ENCODE results near the gene STK10. TPM values are rescaled to one million over a fixed set of nuclear protein-coding genes. Genes with fewer than 3 reads are reported as not detected.
"Not testable (repeated sequence)": the region's sequence is repeated elsewhere in the genome, so short reads cannot be mapped to it uniquely, and the experiment has no call there.

STK10 gene
- polyA plus RNA-seq (ENCODE audit: insufficient read length in 4 of 4), result 10 to 100 TPM; 13.6 to 18.5 (median 16.3) TPM

DNA sequence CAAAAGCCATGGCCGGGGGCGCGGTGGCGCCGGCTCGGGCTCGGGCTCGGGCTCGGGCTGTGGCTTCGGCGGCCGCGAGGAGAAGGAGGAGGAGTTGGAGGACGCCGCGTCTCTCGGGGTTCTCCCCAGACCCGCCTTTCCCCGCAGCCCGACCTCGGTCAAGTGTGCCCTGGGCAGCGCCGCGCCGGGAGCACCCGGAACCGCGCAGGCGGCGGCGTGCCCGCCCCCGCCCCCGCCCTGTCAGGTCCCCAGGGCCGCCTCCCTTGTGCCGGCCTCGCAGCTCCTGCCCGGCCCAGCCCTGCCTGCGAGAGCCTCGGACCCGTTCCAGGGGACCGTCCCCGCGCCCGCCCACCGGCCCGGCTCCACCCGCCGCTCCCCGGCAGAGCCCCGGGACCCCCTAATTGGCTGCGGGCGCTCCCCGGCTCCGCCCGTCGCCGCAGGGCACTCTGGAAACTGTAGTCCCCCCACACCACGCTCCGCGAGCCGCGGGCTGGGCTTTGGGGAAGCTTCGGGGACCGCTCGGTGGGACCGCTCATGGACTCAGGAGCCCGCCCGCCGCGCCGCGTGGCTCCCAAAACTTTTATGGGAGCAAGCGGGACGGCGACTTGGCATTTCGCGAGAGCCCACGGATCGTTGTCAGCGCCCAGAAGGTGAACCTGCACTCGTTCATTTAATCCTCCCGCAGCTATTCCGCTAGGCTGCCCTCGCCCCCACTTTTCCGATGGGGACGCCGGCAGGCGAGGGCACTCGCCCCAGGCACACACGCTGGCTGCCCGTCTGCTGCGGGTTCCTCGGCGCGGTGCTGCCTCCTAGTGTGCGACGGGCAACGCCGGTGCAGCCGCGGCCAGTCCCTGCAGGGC, at the start of gene STK10:
Gene STK10 (minus strand): TSS at position 192 of the 860 bp plus-strand sequence. CDS start 182 bp downstream, at position 10.
- peak; percentile 70 to 77 (median 74) for DNase-seq (ENCODE audit: low read depth in 4 of 4, low spot score in 3 of 4)

DNA sequence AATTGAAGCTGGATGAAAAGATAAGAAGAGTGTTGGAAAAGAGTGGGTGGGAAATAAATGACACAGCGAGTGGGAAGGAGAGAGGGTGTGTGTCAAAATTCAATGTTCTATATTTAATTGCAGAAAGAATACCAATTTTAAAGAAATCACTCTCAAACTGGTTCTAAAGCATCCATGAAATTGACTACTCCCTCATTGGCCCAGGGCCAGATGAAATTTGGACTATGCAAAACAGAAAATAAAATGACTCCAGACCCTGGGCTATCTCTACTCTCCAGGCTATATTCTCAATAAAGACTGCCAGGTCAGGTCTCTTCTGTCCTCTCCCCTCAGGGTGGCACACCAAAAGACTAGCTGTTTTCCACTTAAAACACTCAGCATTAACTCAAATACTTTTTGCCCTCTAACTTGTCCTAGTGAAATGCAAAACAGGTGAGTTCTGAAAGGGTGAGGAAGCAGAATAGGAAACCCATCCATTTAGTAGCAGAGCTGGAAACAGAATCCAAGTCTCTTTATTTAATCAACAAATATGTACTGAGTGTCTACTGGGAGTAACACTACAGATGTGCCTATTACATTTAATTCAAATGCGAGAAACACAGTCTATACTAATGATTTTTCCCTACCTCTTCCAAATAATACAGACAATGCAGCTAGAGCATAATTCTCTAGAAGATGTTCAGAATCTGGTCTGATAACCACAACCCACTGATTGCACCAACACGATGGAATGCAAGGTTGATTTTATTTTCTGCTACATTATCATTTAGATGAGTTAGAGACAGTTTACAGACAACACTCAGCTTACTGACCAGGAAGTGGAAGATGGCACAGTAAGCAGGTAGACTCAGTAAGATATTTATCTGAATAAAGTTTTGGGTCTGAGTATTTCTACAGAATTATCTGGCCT, 48.1 kb upstream of the STK10 start:
- DNase-seq (ENCODE audit: low read depth in 4 of 4, low spot score in 3 of 4), result no peak

DNA sequence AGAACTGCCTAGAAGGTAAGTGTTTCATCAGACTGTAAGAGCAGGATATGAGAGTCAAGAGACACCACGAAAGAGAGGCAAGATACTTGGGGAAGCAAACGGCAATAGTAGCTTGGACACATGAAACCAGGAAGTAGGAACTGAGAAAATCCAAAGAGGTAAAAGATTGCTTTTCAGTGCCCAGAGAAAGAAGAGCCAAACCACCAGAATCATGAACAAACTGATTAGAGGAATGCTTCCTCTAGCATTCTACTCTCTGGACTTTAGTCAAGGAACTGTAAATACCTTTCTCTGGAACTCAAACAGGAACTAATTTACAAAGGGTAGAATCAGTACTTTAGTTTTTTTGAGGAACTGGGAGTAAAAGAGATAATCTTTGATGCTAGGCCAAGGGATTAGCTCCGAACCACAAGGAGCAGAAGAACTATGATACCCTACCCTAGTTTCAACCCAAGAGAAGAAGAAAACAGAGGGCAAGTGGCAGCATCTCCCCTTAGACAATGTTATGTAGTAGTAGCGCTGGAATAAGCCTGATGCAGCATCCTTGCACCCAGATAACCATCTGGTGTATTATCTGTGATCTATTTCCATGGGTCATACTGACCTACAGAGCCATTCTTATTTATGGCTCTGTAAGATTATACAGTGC, 47.2 kb upstream of the STK10 start:
- no peak for DNase-seq (ENCODE audit: low read depth in 4 of 4, low spot score in 3 of 4)

DNA sequence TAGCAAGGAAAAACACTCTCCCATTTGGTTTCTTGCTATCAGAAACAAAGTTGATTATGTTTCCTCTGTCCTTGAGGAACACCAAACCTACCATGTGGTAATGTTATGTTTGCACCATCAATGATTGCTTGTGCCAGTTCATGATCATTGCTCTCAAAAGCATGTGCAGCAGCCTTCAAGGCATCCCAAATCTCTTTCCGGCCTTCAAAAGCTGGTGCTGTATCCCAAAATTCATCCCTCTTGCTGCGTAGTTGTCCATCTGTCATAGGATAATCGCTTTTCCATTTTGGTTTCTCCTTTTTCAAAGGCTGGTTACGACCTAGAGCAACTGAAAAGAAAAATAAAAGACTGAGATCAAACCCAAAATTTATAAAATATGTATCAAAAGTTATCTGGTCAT, 46.0 kb upstream of the STK10 start:
- DNase-seq (ENCODE audit: low read depth in 4 of 4, low spot score in 3 of 4), result no peak

DNA sequence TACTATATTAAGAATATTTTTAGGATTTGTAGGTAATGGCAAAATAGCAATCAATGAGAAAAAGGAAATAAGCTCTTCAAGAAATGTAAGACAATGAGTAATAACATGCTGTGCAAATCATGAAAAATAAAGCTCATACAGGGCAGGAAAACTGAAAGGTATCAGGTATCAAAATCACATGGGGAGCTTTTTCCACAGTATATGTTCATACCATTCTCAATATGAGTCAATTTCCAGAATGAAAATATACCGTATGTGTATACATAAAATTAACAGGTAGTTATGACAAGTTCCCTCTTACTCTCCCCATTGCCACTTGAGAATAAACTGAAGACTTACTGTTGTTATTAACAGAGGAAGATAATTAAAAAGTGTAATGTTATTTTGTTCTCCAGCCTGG, 41.9 kb upstream of the STK10 start:
- no peak for DNase-seq (ENCODE audit: low read depth in 4 of 4, low spot score in 3 of 4)

DNA sequence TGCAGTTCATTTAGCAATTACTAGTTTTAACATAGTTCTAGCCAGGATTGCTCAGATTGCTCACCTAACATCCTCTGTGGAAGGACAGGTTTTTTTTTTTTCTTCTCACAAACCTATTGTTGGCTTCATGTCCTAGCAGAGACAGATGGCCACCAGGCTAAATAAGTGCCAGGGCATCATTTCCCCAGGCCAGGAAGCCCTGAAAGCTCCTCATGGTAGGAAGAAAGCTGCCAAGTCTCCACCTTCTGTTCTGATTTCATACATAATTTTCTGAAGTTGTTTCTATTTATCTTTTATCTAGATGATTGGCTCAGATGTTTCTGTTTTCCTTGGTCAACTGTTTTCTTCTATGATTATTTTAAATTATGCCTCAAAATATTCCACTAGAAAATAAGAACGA, 37.0 kb upstream of the STK10 start:
- DNase-seq (ENCODE audit: low read depth in 4 of 4, low spot score in 3 of 4), result no peak

DNA sequence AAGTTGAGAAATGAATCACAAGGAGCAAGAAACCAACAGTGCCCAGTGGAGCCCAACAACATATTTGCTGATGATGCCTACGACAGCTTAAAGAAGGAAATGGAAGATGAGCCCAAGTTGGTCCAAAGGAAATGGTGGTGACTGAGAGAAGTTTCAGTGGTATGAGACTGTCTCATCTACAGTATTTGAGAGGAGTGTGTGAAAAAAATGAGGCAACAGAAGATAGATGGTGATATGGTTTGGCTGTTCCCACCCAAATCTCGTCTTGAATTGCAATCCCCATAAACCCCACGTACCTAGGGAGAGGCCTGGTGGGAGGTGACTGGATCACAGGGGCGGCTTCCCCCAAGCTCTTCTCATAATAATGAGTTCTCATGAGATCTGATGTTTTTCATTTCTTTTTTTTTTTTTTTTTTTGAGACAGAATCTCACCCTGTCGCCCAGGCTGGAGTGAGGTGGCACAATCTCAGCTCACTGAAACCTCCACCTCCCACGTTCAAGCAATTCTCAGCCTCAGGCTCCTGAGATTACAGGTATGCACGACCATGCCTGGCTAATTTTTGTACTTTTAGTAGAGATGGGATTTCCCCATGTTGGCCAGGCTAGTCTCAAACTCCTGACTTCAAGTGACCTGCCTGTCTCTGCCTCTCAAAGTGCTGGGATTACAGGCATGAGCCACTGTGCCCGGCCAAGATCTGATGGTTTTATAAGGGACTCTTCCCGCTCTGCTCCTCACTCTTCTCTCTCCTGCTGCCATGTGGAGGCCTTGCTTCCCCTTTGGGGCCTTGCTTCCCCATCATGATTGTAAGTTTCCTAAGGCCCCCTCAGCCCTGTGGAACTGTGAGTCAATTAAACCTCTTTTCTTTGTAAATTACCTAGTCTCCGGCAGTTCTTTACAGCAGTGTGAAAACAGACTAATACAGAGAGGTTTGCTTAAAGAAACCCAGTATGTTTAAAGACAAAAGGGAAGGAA, 36.2 kb upstream of the STK10 start:
- DNase-seq (ENCODE audit: low read depth in 4 of 4, low spot score in 3 of 4), result no peak

DNA sequence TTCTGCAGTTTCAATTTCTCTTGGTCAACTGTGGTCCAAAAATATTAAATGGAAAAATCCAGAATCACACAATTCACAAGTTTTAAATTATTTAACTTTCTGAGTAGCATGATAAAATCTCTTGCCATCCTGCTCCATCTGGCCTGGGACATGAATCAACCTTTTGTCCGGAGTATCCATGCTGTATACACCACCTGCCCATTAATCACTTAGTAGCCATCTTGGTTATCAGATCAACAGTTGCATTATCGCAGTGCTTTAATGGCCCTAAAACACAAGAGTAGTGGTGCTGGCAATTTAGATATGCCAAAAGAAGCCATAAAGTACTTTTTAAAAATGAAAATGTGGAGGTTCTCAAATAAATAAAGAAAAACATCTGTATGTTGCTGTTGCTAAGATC, 31.3 kb upstream of the STK10 start:
- DNase-seq (ENCODE audit: low read depth in 4 of 4, low spot score in 3 of 4), result no peak

DNA sequence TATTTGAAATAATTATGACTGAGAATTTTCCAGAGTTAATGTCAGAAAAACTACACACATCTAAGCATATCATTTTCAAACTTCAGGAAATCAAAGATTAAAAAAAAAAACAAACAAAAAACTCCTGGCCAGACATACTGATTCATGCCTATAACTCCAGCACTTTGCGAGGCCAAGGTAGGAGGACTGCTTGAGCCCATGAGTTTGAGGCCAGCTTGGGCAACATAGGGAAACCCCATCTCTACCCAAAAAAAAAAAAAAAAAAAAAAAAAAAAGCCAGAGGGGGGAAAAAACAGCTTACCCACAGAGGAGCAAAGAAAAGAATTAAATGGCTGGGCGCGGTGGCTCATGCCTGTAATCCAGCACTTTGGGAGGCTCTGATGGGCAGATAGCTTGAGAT, 28.3 kb upstream of the STK10 start:
- DNase-seq (ENCODE audit: low read depth in 4 of 4, low spot score in 3 of 4), result no peak

DNA sequence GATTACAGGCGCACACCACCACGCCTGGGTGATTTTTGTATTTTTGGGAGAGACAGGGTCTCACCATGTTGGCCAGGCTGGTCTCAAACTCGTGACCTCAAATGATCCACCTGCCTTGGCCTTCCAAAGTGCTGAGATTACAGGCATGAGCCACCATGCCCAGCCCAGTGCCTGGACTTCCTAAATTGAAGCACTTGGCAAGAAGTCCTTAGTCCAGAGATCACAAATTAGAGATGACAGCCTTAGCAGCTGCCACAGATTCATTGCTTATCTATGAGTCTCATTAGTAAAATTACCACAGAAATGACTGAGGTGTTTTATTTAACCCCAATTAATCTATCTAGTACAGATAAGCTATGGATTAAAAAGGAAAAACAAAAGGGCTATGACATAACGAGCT, 25.1 kb upstream of the STK10 start:
- DNase-seq (ENCODE audit: low read depth in 4 of 4, low spot score in 3 of 4), result no peak

DNA sequence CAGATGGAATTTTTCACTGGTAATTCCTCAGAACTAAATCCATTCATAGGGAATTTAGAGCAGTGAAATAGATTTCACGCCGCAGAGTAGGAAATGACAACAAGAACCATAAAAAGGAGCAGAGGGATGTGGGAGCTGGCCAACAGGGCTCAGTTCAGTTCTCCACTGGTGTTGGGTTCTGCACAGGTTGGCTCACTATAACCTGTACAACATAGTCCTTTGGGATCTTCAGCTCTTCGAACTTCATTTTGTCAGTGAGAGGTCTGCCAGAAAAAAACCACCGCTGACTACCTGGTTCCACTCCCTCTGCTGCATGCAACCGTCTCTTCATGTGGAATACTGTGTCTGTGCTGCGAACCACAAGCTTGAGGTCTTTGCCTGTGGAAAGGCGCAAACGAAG, 23.7 kb upstream of the STK10 start:
- no peak for DNase-seq (ENCODE audit: low read depth in 4 of 4, low spot score in 3 of 4)

DNA sequence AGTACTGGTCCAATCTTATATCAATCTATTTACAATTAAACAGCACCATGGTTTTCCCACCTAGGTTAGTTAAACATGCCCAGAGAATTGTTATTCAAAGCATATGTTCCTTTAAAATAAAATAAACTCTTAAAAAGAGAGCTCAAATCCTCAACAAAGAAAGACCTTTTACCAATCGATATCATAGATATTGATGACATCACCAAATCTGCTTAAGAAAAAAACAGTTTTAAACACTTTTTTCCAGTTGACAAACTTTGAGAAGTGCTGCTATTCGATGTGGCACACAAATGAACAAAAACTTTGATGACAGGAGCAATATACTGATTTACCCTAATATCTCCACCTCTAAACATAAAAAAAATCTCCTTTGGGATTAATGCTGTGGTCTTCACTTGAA, 21.7 kb upstream of the STK10 start:
- DNase-seq (ENCODE audit: low read depth in 4 of 4, low spot score in 3 of 4), result no peak

DNA sequence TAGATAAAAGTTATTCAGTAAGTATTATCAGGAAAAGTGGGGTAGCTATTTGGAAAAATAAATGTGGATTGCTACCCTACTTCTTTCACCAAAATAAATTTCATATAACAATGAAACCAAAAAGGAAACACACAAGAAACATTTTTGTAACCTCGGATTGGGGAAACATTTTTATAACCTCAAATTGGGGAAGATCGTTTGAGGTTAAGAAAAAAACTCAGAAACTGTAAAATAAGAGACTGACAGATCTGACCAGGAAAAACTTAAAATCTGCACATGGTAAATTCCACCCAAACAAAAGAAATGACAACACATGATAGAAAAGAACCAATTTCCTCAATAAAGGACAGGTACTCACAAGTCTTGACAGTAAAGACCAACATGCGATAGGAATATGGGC, 19.5 kb upstream of the STK10 start:
- DNase-seq (ENCODE audit: low read depth in 4 of 4, low spot score in 3 of 4), result no peak

DNA sequence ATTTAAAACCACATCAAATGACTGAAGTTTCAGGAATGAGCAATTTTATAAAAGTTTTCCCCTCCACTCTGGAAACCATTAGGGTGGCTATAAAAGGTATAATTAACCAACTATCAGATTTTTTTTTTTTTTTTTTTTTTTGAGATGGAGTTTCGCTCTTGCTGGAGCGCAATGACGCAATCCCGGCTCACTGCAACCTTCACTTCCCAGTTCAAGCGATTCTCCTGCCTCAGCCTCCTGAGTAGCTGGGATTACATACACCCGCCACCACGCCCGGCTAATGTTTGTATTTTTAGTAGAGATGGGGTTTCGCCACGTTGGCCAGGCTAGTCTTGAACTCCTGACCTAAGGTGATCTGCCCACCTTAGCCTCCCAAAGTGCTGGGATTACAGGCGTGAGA, 18.0 kb upstream of the STK10 start:
- DNase-seq (ENCODE audit: low read depth in 4 of 4, low spot score in 3 of 4), result not testable (repeated sequence)

DNA sequence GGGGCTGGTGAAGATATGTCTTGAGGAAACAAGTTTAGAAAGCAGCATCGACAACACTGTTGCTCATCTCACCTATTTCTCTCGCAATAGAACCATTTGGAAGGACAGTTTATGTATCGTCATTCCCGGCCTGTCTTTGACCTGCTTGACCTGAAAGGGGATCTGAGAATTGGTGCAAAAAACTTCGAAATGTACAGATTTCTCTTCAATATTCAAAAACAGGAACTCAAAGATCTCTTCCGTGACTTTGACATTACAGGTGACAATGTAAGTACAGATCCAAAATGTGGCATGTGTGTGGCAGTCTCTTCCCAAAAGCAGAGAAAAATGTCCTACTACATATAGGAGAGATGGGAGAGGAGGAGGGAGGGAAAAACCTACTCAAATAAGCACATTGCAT, 12.5 kb upstream of the STK10 start:
- no peak for DNase-seq (ENCODE audit: low read depth in 4 of 4, low spot score in 3 of 4)

DNA sequence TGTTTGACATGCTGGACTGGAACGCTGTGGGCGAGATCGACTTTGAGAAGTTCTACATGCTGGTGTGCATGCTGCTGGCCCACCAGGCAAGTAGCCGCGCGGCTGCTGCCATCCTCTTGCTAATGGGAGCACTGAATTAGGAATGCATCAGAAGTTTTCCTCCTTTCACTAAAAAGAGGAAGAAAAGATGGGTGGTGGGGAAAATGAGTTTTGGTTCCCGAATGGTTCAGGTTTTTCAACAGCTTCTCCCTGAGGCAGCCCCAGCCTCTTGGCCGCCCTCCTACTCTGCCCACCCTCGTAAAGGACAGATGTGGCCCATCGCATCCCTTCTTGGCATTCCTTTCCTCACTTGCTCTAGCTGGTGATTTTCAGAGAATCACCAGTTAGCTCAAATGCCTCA, 11.4 kb upstream of the STK10 start:
- DNase-seq (ENCODE audit: low read depth in 4 of 4, low spot score in 3 of 4), result no peak

DNA sequence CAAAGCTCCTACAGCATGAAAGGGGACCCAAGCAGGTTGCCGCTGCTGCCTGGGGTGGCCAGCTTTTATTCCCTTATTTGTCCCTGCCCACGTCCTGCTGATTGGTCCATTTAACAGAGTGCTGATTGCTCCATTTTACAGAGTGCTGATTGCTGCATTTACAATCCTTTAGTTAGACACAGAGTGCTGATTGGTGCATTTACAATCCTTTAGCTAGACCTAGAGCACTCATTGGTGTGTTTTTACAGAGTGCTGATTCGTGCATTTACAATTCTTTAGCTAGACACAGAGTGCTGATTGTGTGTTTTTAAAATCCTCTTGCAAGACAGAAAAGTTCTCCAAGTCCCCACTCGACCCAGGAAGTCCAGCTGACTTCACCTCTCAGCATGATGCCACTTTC, 9.8 kb upstream of the STK10 start:
- not testable (repeated sequence) for DNase-seq (ENCODE audit: low read depth in 4 of 4, low spot score in 3 of 4)

DNA sequence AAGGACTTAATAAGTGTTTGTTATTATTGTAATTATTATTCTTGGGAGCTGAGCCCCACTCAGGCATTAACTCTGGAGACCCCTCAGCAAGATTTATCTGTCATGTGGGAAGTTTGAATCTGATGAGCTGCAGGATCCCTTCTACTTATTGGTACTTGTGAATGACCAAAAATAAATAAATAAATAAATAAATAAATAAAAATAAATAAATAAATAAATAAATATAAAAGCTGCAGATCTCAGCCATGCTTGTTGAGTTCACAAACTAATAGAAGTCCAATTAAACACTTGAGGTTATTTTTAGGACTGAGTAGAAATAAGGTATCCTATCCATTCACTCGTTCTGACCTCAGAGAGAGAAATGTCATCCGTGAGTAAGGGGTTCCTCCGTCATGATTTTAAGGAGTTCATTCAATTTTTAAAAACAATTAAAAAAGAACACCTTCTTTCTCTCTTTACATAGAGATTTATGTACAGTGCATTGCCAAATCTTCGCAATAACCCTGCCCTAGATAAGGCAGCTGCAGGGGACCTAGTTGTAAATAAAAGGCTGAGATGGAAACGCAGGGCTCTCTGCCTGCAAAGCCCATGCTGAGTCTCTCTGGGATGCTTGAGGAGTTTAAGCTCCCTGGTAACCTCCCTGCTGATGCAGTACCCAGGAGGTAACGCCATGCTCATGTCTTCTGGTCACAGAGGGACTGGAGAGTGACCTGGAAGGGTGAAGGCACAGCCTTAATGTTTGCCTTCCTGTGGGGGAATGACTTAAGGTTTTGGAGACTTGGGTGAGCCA, 7.2 kb upstream of the STK10 start:
- DNase-seq (ENCODE audit: low read depth in 4 of 4, low spot score in 3 of 4), result no peak

DNA sequence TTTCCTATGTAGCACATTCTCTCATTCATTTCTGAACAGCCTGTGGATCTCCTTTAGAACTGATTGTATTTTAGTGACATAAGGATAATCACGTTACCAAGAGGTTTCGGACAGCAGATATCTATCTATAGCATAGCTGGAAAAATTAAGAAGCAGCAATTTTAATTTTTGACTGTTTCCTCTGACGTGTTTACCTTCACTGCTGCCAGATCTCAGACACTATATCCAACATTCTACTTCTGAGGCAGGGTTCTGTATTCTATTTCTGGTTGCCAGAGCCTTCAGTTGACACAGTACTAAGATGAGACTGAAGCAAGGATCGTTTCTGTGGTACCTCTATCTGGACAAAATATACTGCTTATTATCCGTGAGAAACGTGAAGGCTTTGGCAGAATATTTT, 5.8 kb upstream of the STK10 start, which contains the start of gene EFCAB9:
Gene EFCAB9 (plus strand): TSS at position 301 of the 400 bp plus-strand sequence. CDS start 1 bp downstream, at position 302.
- no peak for DNase-seq (ENCODE audit: low read depth in 4 of 4, low spot score in 3 of 4)

All from left renal pelvis (tissue), 4 donors.